HepG2 (cell line): Measurements from ENCODE around the gene BBLN. TPM values are rescaled to one million over a fixed set of nuclear protein-coding genes. Genes with fewer than 3 reads are reported as not detected.

Source experiments
- ATAC-seq: fragments of 200-7000 bp; cut with Tn5 transposase; 3 replicates; pipeline ENCODE4 v1.9.1; 2020; ENCODE audit warnings: mild to moderate bottlenecking, moderate library complexity
- BruUV-seq: library from RNA; stranded (reverse); fragments of 400-500 nt; replicated peaks from 2 replicates; lab custom pipeline; 2021; lab: Mats Ljungman, UMichigan
- CTCF ChIA-PET: fragments of 300-600 bp; formaldehyde crosslinking; extraction: SDS; loops from one replicate; lab custom pipeline; 2021; ENCODE audit warnings: low total read pairs, inconsistent platforms, low intra/inter-chr PET ratio; lab: Yijun Ruan, JAX
- POLR2A ChIA-PET: fragments of 350-600 bp; sonication (Branson Sonifier 250); formaldehyde crosslinking; loops from one replicate; lab custom pipeline; 2020; ENCODE audit warnings: antibody characterized with exemption, inconsistent platforms; lab: Yijun Ruan, JAX
- DNase-seq: peaks from one replicate; pipeline ENCODE4 v3.0.0-alpha.2; 2015; ENCODE audit warnings: low spot score
- FAIRE-seq: peaks from 3 replicates; lab custom pipeline; 2011; peaks lifted over from hg19 to GRCh38; lab: Jason Lieb, UNC
- H2AFZ ChIP-seq: one replicate; pipeline ENCODE4 v1.6.1; 2011; ENCODE audit warnings: low read length, inconsistent platforms
- H3K27ac ChIP-seq: fragments of 300-600 bp; 3 replicates; pipeline ENCODE4 v1.8.0; 2011; ENCODE audit warnings: mixed run types, mild to moderate bottlenecking, mixed read lengths, low read length, inconsistent platforms; ENCODE audit not compliant: insufficient read depth; ENCODE audit errors: extremely low read length
- H3K27me3 ChIP-seq, 2 experiments: fragments of 200-600 bp in 1 of 2; 2 replicates in 1 of 2; 3 replicates in 1 of 2; pipeline versions ENCODE4 v1.6.0 to v1.8.0; 2011; ENCODE audit warnings: low read length in 2 of 2, mild to moderate bottlenecking in 2 of 2, moderate library complexity in 2 of 2, inconsistent platforms in 1 of 2; ENCODE audit not compliant: insufficient read depth in 2 of 2, control insufficient read depth in 1 of 2
- H3K36me3 ChIP-seq, 2 experiments: fragments of 200-600 bp in 1 of 2; replicated peaks in 1 of 2; 2 replicates in 1 of 2; 3 replicates in 1 of 2; pipeline versions ENCODE4 v1.5.1 to v1.8.0; 2011; ENCODE audit warnings: low read length in 2 of 2, inconsistent platforms in 1 of 2; ENCODE audit not compliant: insufficient read depth in 2 of 2, control insufficient read depth in 1 of 2
- H3K4me1 ChIP-seq: 2 replicates; pipeline ENCODE4 v1.5.1; 2012; ENCODE audit warnings: low read length, inconsistent platforms; ENCODE audit not compliant: insufficient read depth
- H3K4me2 ChIP-seq: 2 replicates; pipeline ENCODE4 v1.6.0; 2011; ENCODE audit warnings: low read depth, low read length, inconsistent platforms
- H3K4me3 ChIP-seq, 3 experiments: fragments of 200-600 bp in 1 of 3; sonication (generic), shearing (Covaris generic) in 1 of 3; replicated peaks in 1 of 3; 2 replicates each; pipeline ENCODE4 v1.5.1; 2011 to 2016; ENCODE audit warnings: low read length in 3 of 3, inconsistent platforms in 2 of 3, low read depth in 2 of 3, mild to moderate bottlenecking in 2 of 3, control low read depth in 1 of 3, mixed read lengths in 1 of 3; ENCODE audit not compliant: insufficient read depth in 1 of 3
- H3K79me2 ChIP-seq: one replicate; pipeline ENCODE4 v1.6.1; 2011; ENCODE audit warnings: low read length, inconsistent platforms; ENCODE audit not compliant: insufficient read depth
- H3K9ac ChIP-seq: 2 replicates; pipeline ENCODE4 v1.6.0; 2011; ENCODE audit warnings: mild to moderate bottlenecking, low read depth, low read length, inconsistent platforms; ENCODE audit not compliant: insufficient read depth
- H3K9me3 ChIP-seq: 2 replicates; pipeline ENCODE4 v1.5.1; 2012; ENCODE audit warnings: mild to moderate bottlenecking, low read length
- H4K20me1 ChIP-seq: 2 replicates; pipeline ENCODE4 v1.6.0; 2011; ENCODE audit warnings: inconsistent platforms, mild to moderate bottlenecking, low read length, moderate library complexity; ENCODE audit not compliant: insufficient read depth
- BATF2 ChIP-seq: sonication (generic); formaldehyde crosslinking; IDR thresholded peaks from 2 replicates; pipeline ENCODE4 v1.8.0; 2022; ENCODE audit warnings: mild to moderate bottlenecking, missing genetic modification reagents, moderate library complexity
- CBX2 ChIP-seq, 2 experiments: fragments of 200-600 bp in 1 of 2; sonication (generic); formaldehyde crosslinking in 1 of 2; IDR thresholded peaks; 2 replicates each; pipeline versions ENCODE4 v1.7.0 to v1.8.1; 2018 to 2022; ENCODE audit warnings: low read depth in 2 of 2, low read length in 1 of 2, mild to moderate bottlenecking in 1 of 2, missing genetic modification reagents in 1 of 2
- HMGXB3 ChIP-seq: sonication (generic); formaldehyde crosslinking; IDR thresholded peaks from 2 replicates; pipeline ENCODE4 v1.4.0; 2020; ENCODE audit warnings: missing genetic modification reagents, borderline replicate concordance
- JUND ChIP-seq: sonication (generic); formaldehyde crosslinking; IDR thresholded peaks from 2 replicates; pipeline ENCODE4 v1.8.0; 2022; ENCODE audit warnings: mild to moderate bottlenecking, missing genetic modification reagents
- KLF6 ChIP-seq: IDR thresholded peaks from 2 replicates; pipeline ENCODE4 v1.8.0; 2016; ENCODE audit warnings: missing biosample characterization, missing genetic modification reagents
- MIER2 ChIP-seq: IDR thresholded peaks from 2 replicates; pipeline ENCODE4 v1.6.1; 2016; ENCODE audit warnings: missing biosample characterization, missing genetic modification reagents
- MXD4 ChIP-seq: IDR thresholded peaks from 2 replicates; pipeline ENCODE4 v1.6.1; 2016; ENCODE audit warnings: mild to moderate bottlenecking, missing biosample characterization, missing genetic modification reagents
- NCOA2 ChIP-seq: sonication (generic); formaldehyde crosslinking; IDR thresholded peaks from 2 replicates; pipeline ENCODE4 v1.8.0; 2022; ENCODE audit warnings: inconsistent platforms
- REL ChIP-seq: sonication (generic); formaldehyde crosslinking; conservative IDR thresholded peaks from 2 replicates; pipeline ENCODE4 v1.8.0; 2022; ENCODE audit warnings: mild to moderate bottlenecking, missing genetic modification reagents, moderate library complexity
- ZNF225 ChIP-seq: sonication (generic); formaldehyde crosslinking; IDR thresholded peaks from 2 replicates; pipeline ENCODE4 v1.4.0; 2020; ENCODE audit warnings: mild to moderate bottlenecking, missing genetic modification reagents
- ZNF230 ChIP-seq: sonication (generic); formaldehyde crosslinking; IDR thresholded peaks from 2 replicates; pipeline ENCODE4 v1.4.0; 2020; ENCODE audit warnings: mild to moderate bottlenecking, missing genetic modification reagents
- ZNF331 ChIP-seq: sonication (generic); formaldehyde crosslinking; IDR thresholded peaks from 2 replicates; pipeline ENCODE4 v1.4.0; 2020; ENCODE audit warnings: missing genetic modification reagents
- ZNF484 ChIP-seq: sonication (generic); formaldehyde crosslinking; IDR thresholded peaks from 2 replicates; pipeline ENCODE4 v1.5.1; 2020; ENCODE audit warnings: mild to moderate bottlenecking, low read depth, missing genetic modification reagents, borderline replicate concordance
- ZNF570 ChIP-seq: sonication (generic); formaldehyde crosslinking; IDR thresholded peaks from 2 replicates; pipeline ENCODE4 v1.4.0; 2020; ENCODE audit warnings: mild to moderate bottlenecking, missing genetic modification reagents, borderline replicate concordance
- ZNF607 ChIP-seq: sonication (generic); formaldehyde crosslinking; IDR thresholded peaks from 2 replicates; pipeline ENCODE4 v1.5.1; 2020; ENCODE audit warnings: missing genetic modification reagents, mild to moderate bottlenecking, borderline replicate concordance
- ZNF674 ChIP-seq: sonication (generic); formaldehyde crosslinking; IDR thresholded peaks from 2 replicates; pipeline ENCODE4 v1.5.0; 2020; ENCODE audit warnings: low read depth, mild to moderate bottlenecking, missing genetic modification reagents
- WGBS: methylation state at CpG from one replicate; pipeline ENCODE4 v1.1.6; 2017; ENCODE audit warnings: low lambda C conversion rate; 5-methylcytosine and 5-hydroxymethylcytosine counted together
- in situ Hi-C: cut with HindIII; loops from 2 replicates; pipeline ENCODE4 v1.10.0; 2017; ENCODE audit warnings: low pct_unique_long_range_greater_than_20kb; ENCODE audit not compliant: extremely low pct_ligation_motif_present
- intact Hi-C: fragments of 100-400 bp; cut with micrococcal nuclease; formaldehyde crosslinking; loops from one replicate; pipeline ENCODE4 v1.10.0; 2022; ENCODE audit not compliant: unreplicated experiment
- polyA plus RNA-seq, 8 experiments: library from polyadenylated mRNA; depleted of rRNA in 3 of 8; stranded (reverse) in 7 of 8; unstranded in 1 of 8; fragments of >200 nt; fragmentation: Illumina TruSeq in 4 of 8; extraction: Trizol in 4 of 8; gene quantifications; 2 replicates each; pipeline versions ENCODE4 v1.2.1 to v1.2.3, GENCODE V29; 2011 to 2016; ENCODE audit warnings: low read depth in 4 of 8, missing spikeins in 1 of 8, mixed read lengths in 1 of 8; ENCODE audit not compliant: insufficient read depth in 1 of 8
- total RNA-seq, 5 experiments: library from RNA; depleted of rRNA; stranded (reverse); fragments of >200 nt; fragmentation: Illumina TruSeq; extraction: Trizol; gene quantifications; 2 replicates each; pipeline ENCODE4 v1.2.3, GENCODE V29; 2016; ENCODE audit warnings: low read depth in 1 of 5

Gene BBLN
- total and polyA plus RNA-seq, 2 of the 13 experiments (the other 11 are each of a cell fraction or from before 2014, with no cell fraction given): 27.6 to 33.1 TPM

- intact Hi-C loops: loop anchor here (1.0 to 10.0 kb wide), 3 partner anchors 12 to 171 kb away; no protein-coding TSS in a partner anchor
- no peaks in the 10 kb centered on the region for H3K79me2 ChIP-seq
- CTCF ChIA-PET: interaction anchor here (1.8 kb wide), 1 partner anchor 17 kb away, joined by 5 read pairs; no protein-coding TSS in a partner anchor
- TF ChIP-seq ZNF570 (CRISPR knock-in tag) (no peak), CBX2 (IDR thresholded peaks at IDR 0.05; ENCODE audit: low read depth, low read length) (no peak), CBX2 (CRISPR knock-in tag; IDR thresholded peaks at IDR 0.05; ENCODE audit: low read depth) (no peak), ZNF230 (CRISPR knock-in tag) (peak; percentile 81; the same call in 1 of the 2 replicates), ZNF607 (peak; percentile 95; the same call in 1 of the 2 replicates), BATF2 (CRISPR knock-in tag) (no peak), MXD4 (peak; percentile 80; the same call in 1 of the 2 replicates), MIER2 (peak; percentile 86), NCOA2 (CRISPR knock-in tag) (peak; percentile 89), ZNF484 (CRISPR knock-in tag) (0 out of 2 replicates have a peak, but pooled peaks have one; percentile 65), ZNF674 (CRISPR knock-in tag) (no peak), HMGXB3 (CRISPR knock-in tag) (0 out of 2 replicates have a peak, but pooled peaks have one; percentile 58), ZNF331 (CRISPR knock-in tag) (peak; percentile 95), REL (no peak), JUND (CRISPR knock-in tag) (peak; percentile 65; the same call in 1 of the 2 replicates), KLF6 (CRISPR knock-in tag) (0 out of 2 replicates have a peak, but pooled peaks have one; percentile 70), ZNF225 (no peak; the same call in 1 of the 2 replicates)
Observed at GRCh38 chr9:128115187-128116103, 44.6 kb upstream of the BBLN start.

More at GRCh38 chr9:128115187-128116103, 44.6 kb upstream of the BBLN start:
- no TSS peak for BruUV-seq
- Histone ChIP-seq H3K4me2 (peak overlapping the region; percentile 57), H3K4me1 (peaks cover 70% of the 10 kb centered on the region), H2AFZ (no peak overlapping the region), H3K4me3 (peak overlapping the region in 2 of 3 experiments; percentile 6 to 49; a peak in 3 of 6 replicates), H3K27ac (peak overlapping the region; percentile 88), H4K20me1 (no peaks in the 10 kb centered on the region), H3K9ac (peak overlapping the region; percentile 57), H3K36me3 (no peaks in the 10 kb centered on the region; a peak in 2 of 5 replicates), H3K27me3 (no peaks in the 10 kb centered on the region), H3K9me3 (no peaks in the 10 kb centered on the region)
- DNase-seq: peak; percentile 83
- peak; percentile 86 for FAIRE-seq
- in situ Hi-C loops: no loop called here
- peak; percentile 76 for ATAC-seq
- POLR2A ChIA-PET: interaction anchor here (0.7 to 4.8 kb wide), 8 partner anchors 10 to 48 kb away, joined by 3 to 40 read pairs (median 4); partner anchors contain the start of genes NAIF1 and SLC25A25
- whole genome bisulfite sequencing: 32% methylated on average over 16 of the region's 26 CpGs
